Activated naive CD4-positive, alpha-beta T cell treated with anti-CD3 and anti-CD28 coated beads, Interleukin-2, amount 10 ng/mL, durations not matched to agents 7 days and 5 days (primary cell): ENCODE measurements around the gene SRMS.
"Not testable (repeated sequence)": the region's sequence is repeated elsewhere in the genome, so short reads cannot be mapped to it uniquely, and the experiment has no call there.

ENCODE experiments used
- CTCF ChIA-PET: fragments of 350-600 bp; sonication (Branson Sonifier 250); formaldehyde crosslinking; loops from one replicate; lab custom pipeline; 2021; ENCODE audit warnings: antibody characterized with exemption; lab: Charles Lee
- DNase-seq: peaks from one replicate; pipeline ENCODE4 v3.0.0-alpha.2; 2020
- H3K27ac Mint-ChIP-seq: one replicate; pipeline ENCODE4 v1.8.0; 2021; ENCODE audit warnings: mild to moderate bottlenecking, moderate library complexity, mixed read lengths
- H3K27me3 Mint-ChIP-seq: one replicate; pipeline ENCODE4 v1.8.0; 2021; ENCODE audit warnings: mild to moderate bottlenecking, mixed read lengths
- H3K36me3 Mint-ChIP-seq: one replicate; pipeline ENCODE4 v1.8.0; 2021; ENCODE audit warnings: mixed read lengths
- H3K4me1 Mint-ChIP-seq: one replicate; pipeline ENCODE4 v1.8.0; 2021; ENCODE audit warnings: mixed read lengths
- H3K4me3 Mint-ChIP-seq: one replicate; pipeline ENCODE4 v1.8.0; 2021; ENCODE audit warnings: mild to moderate bottlenecking, moderate library complexity, mixed read lengths
- H3K9me3 Mint-ChIP-seq: one replicate; pipeline ENCODE4 v1.8.0; 2021; ENCODE audit warnings: mixed read lengths

Gene SRMS

DNA sequence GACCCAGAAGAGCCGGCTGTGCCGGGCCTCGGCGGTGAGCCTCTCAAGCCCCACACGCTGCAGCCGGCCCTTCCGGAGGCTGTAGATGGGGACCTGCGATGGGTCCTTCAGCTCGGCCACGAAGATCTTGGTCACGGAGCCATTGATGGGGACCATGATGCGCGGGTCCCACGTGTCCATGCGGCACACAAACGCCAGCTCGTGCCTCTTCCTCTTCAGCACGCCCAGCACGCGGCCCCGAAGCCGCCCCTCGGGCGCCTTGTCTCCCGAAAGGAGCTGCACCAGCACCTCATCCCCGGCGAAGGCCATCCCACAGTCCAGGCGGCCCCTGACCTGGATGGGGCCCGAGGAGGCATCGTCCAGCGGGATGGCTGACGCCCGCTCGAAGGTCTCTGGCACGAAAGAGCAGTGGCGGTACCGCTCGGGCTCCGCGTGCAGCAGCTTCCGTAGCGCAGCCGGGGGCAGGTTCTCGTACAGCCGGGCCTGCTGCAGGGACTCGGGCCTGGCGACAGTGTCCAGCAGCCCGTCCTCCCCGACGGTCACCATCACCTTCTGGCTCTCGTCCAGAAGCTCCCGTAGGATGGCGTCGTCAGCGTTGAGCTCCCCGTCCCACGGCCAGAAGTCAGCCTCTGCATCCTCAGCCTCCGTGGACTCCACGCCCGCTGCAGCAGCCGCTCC, 17.6 kb upstream of the SRMS start:
- Mint-ChIP-seq H3K9me3 (peaks cover 3% of the 10 kb centered on the region), H3K36me3 (peaks cover 8% of the 10 kb centered on the region), H3K27me3 (peaks cover 46% of the 10 kb centered on the region), H3K4me1 (peaks cover 27% of the 10 kb centered on the region), H3K4me3 (no peak overlapping the region), H3K27ac (no peak overlapping the region)
- CTCF ChIA-PET = no interaction called here
- no peak for DNase-seq

- CTCF ChIA-PET = no interaction called here
- H3K36me3 Mint-ChIP-seq = peaks cover 8% of the 10 kb centered on the region
These were observed 16.7 kb upstream of the SRMS start for GRCh38 chr20:63564036-63564810.

GRCh38 chr20:63563225-63563935, 15.8 kb upstream of the SRMS start:
- H3K27me3 Mint-ChIP-seq = peaks cover 28% of the 10 kb centered on the region
- peaks cover 3% of the 10 kb centered on the region for H3K9me3 Mint-ChIP-seq
- H3K36me3 Mint-ChIP-seq = peaks cover 10% of the 10 kb centered on the region
- H3K4me1 Mint-ChIP-seq = peaks cover 18% of the 10 kb centered on the region
- H3K4me3 Mint-ChIP-seq = no peak overlapping the region
- CTCF ChIA-PET = no interaction called here
- no peak overlapping the region for H3K27ac Mint-ChIP-seq
- DNase-seq = no peak

More at GRCh38 chr20:63564036-63564810, 16.7 kb upstream of the SRMS start:
- peaks cover 37% of the 10 kb centered on the region for H3K27me3 Mint-ChIP-seq
- peaks cover 3% of the 10 kb centered on the region for H3K9me3 Mint-ChIP-seq
- H3K4me1 Mint-ChIP-seq = peaks cover 25% of the 10 kb centered on the region
- DNase-seq = no peak
- H3K4me3 Mint-ChIP-seq = no peak overlapping the region
- no peak overlapping the region for H3K27ac Mint-ChIP-seq

- Mint-ChIP-seq H3K4me3 (no peak overlapping the region), H3K27ac (no peak overlapping the region), H3K27me3 (peaks cover 21% of the 10 kb centered on the region), H3K9me3 (peaks cover 3% of the 10 kb centered on the region), H3K36me3 (peaks cover 10% of the 10 kb centered on the region), H3K4me1 (peaks cover 10% of the 10 kb centered on the region)
- CTCF ChIA-PET = no interaction called here
- no peak for DNase-seq
These were observed 15.1 kb upstream of the SRMS start for GRCh38 chr20:63562461-63563224.

- H3K4me1 Mint-ChIP-seq = peaks cover 2% of the 10 kb centered on the region
- no peak overlapping the region for H3K4me3 Mint-ChIP-seq
- H3K36me3 Mint-ChIP-seq = peaks cover 10% of the 10 kb centered on the region
- peaks cover 3% of the 10 kb centered on the region for H3K9me3 Mint-ChIP-seq
- CTCF ChIA-PET = no interaction called here
- no peak overlapping the region for H3K27ac Mint-ChIP-seq
- DNase-seq = no peak
- peaks cover 23% of the 10 kb centered on the region for H3K27me3 Mint-ChIP-seq
These were observed 14.3 kb upstream of the SRMS start for GRCh38 chr20:63561624-63562396.

DNA sequence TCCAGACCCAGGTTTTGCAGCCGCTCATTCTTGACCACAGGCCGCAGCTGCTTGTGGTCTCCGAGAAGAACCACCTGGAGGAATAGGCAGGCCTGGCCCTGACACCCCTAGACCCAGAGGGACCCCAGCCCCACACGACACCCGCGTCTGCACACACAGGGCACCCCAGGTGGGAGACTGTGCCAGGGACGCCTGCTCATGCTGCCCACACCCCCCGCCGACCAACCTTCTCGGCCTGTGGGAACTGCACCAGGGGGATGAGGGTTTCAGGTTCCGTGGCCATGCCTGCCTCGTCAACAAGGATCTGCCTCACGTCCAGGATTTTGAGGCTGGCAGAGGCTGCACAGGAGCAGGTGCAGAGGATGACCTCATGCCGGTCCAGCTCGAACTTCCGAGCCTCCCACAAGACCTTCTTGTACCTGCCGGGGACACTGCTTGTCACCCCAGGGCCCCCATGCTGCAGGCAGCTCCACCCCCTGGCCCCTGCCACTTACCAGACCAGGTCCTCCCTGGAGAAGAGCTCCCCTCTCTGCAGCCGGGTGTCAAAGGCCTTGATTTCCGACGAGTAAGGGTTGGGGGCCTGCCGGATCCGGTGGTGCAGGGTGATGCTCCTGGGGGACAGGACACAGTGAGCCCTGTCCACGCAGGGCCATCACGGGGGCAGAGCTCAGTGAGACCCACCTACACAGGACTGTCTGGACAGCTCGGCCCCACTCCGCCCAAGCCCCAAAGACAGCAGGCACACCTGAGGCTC, 13.5 kb upstream of the SRMS start:
- Mint-ChIP-seq H3K4me1 (peaks cover 2% of the 10 kb centered on the region), H3K36me3 (peaks cover 10% of the 10 kb centered on the region), H3K4me3 (no peak overlapping the region), H3K27me3 (peaks cover 27% of the 10 kb centered on the region), H3K27ac (no peak overlapping the region), H3K9me3 (peaks cover 3% of the 10 kb centered on the region)
- DNase-seq = no peak
- CTCF ChIA-PET = interaction anchor here (1.0 kb wide), 1 partner anchor 23 kb away, joined by 3 read pairs; no protein-coding TSS in a partner anchor

- CTCF ChIA-PET = interaction anchor here (1.0 kb wide), 1 partner anchor 23 kb away, joined by 3 read pairs; no protein-coding TSS in a partner anchor
- DNase-seq = no peak
- Mint-ChIP-seq H3K27ac (no peak overlapping the region), H3K4me3 (no peak overlapping the region), H3K36me3 (peaks cover 8% of the 10 kb centered on the region), H3K9me3 (peaks cover 3% of the 10 kb centered on the region), H3K4me1 (peaks cover 2% of the 10 kb centered on the region), H3K27me3 (peaks cover 27% of the 10 kb centered on the region)
These were observed 12.8 kb upstream of the SRMS start for GRCh38 chr20:63560333-63560805.

DNA sequence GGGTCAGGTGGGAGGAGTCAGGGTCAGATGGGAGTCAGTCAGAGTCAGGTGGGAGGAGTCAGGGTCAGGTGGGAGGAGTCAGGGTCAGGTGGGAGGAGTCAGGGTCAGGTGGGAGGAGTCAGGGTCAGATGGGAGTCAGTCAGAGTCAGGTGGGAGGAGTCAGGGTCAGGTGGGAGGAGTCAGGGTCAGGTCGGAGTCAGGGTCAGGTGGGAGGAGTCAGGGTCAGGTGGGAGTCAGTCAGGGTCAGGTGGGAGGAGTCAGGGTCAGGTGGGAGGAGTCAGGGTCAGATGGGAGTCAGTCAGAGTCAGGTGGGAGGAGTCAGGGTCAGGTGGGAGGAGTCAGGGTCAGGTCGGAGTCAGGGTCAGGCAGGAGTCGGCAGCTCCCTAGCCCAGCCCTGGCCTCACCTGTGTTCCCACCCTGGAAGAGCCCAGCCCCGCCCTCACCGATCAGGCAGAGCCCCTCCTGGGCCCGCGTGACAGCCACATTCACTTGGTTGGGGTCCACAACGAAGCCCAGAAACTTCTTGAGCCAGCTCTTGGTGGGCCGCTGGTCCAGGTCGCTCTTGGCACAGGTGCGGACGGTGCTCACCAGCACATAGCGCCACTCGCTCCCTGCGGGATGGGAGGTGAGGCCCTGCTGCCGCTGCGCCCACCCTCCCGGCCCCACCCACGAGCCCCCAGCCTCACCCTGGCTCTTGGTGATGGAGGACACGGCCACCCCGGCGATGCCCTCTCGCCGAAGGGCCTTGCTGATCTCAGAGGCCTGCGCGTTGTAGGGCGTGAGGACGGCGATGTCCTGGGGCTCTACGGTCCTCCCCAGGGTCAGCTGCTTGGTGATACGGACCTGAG, 12.2 kb upstream of the SRMS start:
- H3K4me1 Mint-ChIP-seq, H3K9me3 Mint-ChIP-seq, H3K36me3 Mint-ChIP-seq, CTCF ChIA-PET, H3K4me3 Mint-ChIP-seq, H3K27ac Mint-ChIP-seq: not testable (repeated sequence)
- DNase-seq = peak; percentile 72
- peaks cover 31% of the 10 kb centered on the region for H3K27me3 Mint-ChIP-seq

DNA sequence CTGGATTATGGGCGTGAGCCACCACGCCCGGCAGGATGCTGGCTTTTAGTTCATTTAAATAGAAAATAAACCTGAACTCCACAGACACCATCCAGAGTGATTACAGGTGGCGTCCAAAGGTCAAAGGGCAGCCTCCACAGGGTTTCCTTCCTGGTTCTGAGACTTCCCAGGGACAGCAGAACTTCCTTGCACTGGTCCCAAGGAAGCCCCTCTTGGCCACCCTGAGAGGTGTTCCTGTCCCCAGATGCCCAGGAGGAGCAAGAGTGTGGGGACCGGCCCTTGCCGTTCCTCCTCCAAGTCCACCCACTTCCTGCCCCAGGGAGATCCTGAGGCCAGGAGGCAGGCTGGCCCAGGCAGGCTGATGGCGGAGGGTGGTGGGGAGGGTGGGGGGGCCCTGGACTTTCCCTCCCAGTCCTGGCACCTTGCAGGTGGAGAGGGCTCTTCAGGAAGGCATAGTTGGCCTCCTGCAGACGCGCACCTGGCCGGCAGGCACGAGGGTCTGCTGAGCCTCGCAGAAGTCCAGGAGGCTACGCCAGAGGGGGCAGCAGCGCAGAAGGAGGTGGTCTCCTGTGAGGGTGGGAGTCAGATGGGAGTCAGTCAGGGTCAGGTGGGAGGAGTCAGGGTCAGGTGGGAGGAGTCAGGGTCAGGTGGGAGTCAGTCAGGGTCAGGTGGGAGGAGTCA, 11.4 kb upstream of the SRMS start:
- peaks cover 39% of the 10 kb centered on the region for H3K27me3 Mint-ChIP-seq
- H3K9me3 Mint-ChIP-seq = peaks cover 3% of the 10 kb centered on the region
- H3K4me1 Mint-ChIP-seq = peaks cover 6% of the 10 kb centered on the region
- CTCF ChIA-PET = interaction anchor here (1.4 kb wide), 1 partner anchor 14 kb away, joined by 4 read pairs; the partner anchor contains the start of gene HELZ2
- peaks cover 8% of the 10 kb centered on the region for H3K36me3 Mint-ChIP-seq
- no peak overlapping the region for H3K27ac Mint-ChIP-seq
- H3K4me3 Mint-ChIP-seq = no peak overlapping the region
- DNase-seq = no peak

DNA sequence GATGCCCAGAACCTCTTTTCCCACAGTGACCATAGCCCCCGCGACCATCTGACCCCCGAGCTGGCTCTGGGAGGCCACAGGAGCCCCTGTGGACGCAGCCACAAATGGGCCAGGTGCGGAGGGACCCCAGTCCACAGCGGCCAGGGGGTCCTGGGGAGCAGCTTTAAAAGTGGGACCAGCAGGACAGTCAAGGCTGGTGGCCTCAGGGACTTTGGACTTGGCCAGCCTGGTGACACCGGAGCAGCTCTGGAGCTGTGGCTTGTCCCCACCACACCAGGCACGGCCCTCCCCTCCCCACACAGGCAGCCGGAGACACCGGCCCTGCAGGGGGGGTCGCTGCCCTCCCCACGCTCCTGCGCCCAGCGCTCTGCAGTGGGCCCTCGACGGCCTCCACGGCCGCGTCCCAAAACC, 9.9 kb upstream of the SRMS start:
- H3K27me3 Mint-ChIP-seq = peaks cover 53% of the 10 kb centered on the region
- peaks cover 14% of the 10 kb centered on the region for H3K4me1 Mint-ChIP-seq
- no peak overlapping the region for H3K4me3 Mint-ChIP-seq
- H3K27ac Mint-ChIP-seq = no peak overlapping the region
- H3K36me3 Mint-ChIP-seq = peaks cover 8% of the 10 kb centered on the region
- H3K9me3 Mint-ChIP-seq = peaks cover 3% of the 10 kb centered on the region
- CTCF ChIA-PET = interaction anchor here (1.4 kb wide), 1 partner anchor 16 kb away, joined by 4 read pairs; the partner anchor contains the start of gene HELZ2
- no peak for DNase-seq

DNA sequence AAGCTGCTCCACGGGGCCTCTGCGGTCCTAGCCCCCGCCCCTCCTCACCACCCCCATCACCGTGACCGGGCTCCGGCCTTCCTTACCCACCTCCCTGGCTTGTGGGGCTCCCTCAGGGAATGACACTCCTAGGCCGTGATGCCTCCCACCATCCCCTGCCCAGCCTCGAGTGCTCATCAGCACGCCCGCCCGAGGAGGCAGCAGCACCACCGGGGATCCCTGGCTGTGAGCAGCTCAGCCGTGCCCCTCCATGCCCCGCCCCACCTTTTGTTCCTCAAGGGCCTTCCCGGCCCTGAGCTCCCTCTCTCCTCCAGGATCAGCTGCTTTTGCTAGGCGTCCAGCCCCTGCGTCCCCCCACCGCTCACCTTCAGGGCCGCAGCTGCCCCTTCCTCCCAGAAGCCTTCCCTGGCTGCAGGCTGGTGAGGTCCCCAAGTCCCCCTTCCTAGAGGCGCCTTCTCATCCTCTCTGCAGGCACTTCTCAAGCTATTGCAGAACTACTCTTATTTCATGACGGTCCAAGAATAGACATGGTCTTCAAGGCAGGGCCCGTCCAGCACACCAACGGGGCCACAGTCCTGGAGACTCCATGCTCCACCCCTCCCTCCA, 9.4 kb upstream of the SRMS start:
- no peak overlapping the region for H3K27ac Mint-ChIP-seq
- no peak overlapping the region for H3K4me3 Mint-ChIP-seq

More for the DNA sequence above, 9.4 kb upstream of the SRMS start:
- CTCF ChIA-PET = no interaction called here
- peaks cover 19% of the 10 kb centered on the region for H3K4me1 Mint-ChIP-seq
- peaks cover 3% of the 10 kb centered on the region for H3K9me3 Mint-ChIP-seq
- H3K36me3 Mint-ChIP-seq = peaks cover 8% of the 10 kb centered on the region
- DNase-seq = no peak
- peaks cover 57% of the 10 kb centered on the region for H3K27me3 Mint-ChIP-seq
